ENCODE measurements around the gene APOO.

Gene APOO

GRCh38 chrX:23857363-23857762 lies 50.4 kb downstream of the APOO start:
- DNase-seq: no peak

GRCh38 chrX:23855569-23855968 lies 52.2 kb downstream of the APOO start:
- DNase-seq: no peak

GRCh38 chrX:23854945-23855344 lies 52.8 kb downstream of the APOO start:
- DNase-seq: no peak

GRCh38 chrX:23854122-23854521 lies 53.6 kb downstream of the APOO start:
- no peak for DNase-seq

GRCh38 chrX:23851544-23851943 lies 56.2 kb downstream of the APOO start:
- no peak for DNase-seq

GRCh38 chrX:23849241-23849640 lies 58.5 kb downstream of the APOO start:
- no peak for DNase-seq

- no peak for DNase-seq
These were observed 62.4 kb downstream of the APOO start for GRCh38 chrX:23845351-23845817.

GRCh38 chrX:23844502-23845138 lies 63.1 kb downstream of the APOO start:
- no peak for DNase-seq

- no peak for DNase-seq
These were observed 65.8 kb downstream of the APOO start for GRCh38 chrX:23841847-23842522.

GRCh38 chrX:23840674-23841073 lies 67.1 kb downstream of the APOO start:
- no peak for DNase-seq

- no peak for DNase-seq
These were observed 68.8 kb downstream of the APOO start for GRCh38 chrX:23838953-23839352.

GRCh38 chrX:23832721-23833120 lies 75.0 kb downstream of the APOO start:
- DNase-seq: no peak

- no peak for DNase-seq
These were observed 78.9 kb downstream of the APOO start for GRCh38 chrX:23828881-23829280.

GRCh38 chrX:23826653-23827052 lies 81.1 kb downstream of the APOO start:
- no peak for DNase-seq

GRCh38 chrX:23826216-23826615 lies 81.5 kb downstream of the APOO start:
- no peak for DNase-seq

- DNase-seq: no peak
These were observed 82.1 kb downstream of the APOO start for GRCh38 chrX:23825675-23826074.

GRCh38 chrX:23822841-23823240 lies 84.9 kb downstream of the APOO start:
- no peak for DNase-seq

- DNase-seq: no peak
These were observed 85.3 kb downstream of the APOO start for GRCh38 chrX:23822397-23822796.

- no peak for DNase-seq
These were observed 85.9 kb downstream of the APOO start for GRCh38 chrX:23821847-23822246.

GRCh38 chrX:23820235-23820782 lies 87.4 kb downstream of the APOO start:
- no peak for DNase-seq

GRCh38 chrX:23819385-23820234 lies 88.1 kb downstream of the APOO start:
- DNase-seq: no peak

- DNase-seq: no peak
These were observed 89.8 kb downstream of the APOO start for GRCh38 chrX:23817979-23818336.

GRCh38 chrX:23816179-23816578 lies 91.6 kb downstream of the APOO start:
- DNase-seq: no peak

GRCh38 chrX:23815376-23815775 lies 92.4 kb downstream of the APOO start:
- no peak for DNase-seq
